Activated T-helper 17 cell treated with anti-CD3 and anti-CD28 coated beads, Interleukin-2, amount 50 U/mL, for 72 hours (primary cell): ENCODE results near the gene CDH16. TPM values are rescaled to one million over a fixed set of nuclear protein-coding genes. Genes with fewer than 3 reads are reported as not detected.
A peak's percentile ranks its signal among the peaks of the same experiment; 100 is the strongest.

Experiments
- ATAC-seq: fragments of 150-1000 bp; cut with Tn5 transposase; replicated peaks from 2 replicates; pipeline ENCODE4 v1.10.0; 2021; ENCODE audit warnings: mild to moderate bottlenecking, moderate library complexity
- H3K27ac Mint-ChIP-seq: one replicate; pipeline ENCODE4 v1.8.0; 2022; ENCODE audit warnings: mixed read lengths
- H3K27me3 Mint-ChIP-seq: one replicate; pipeline ENCODE4 v1.8.0; 2022; ENCODE audit warnings: mixed read lengths
- H3K36me3 Mint-ChIP-seq: one replicate; pipeline ENCODE4 v1.8.0; 2022; ENCODE audit warnings: low read depth, mild to moderate bottlenecking, mixed read lengths
- H3K4me1 Mint-ChIP-seq: one replicate; pipeline ENCODE4 v1.8.0; 2022; ENCODE audit warnings: mixed read lengths
- H3K4me3 Mint-ChIP-seq: one replicate; pipeline ENCODE4 v1.8.0; 2022; ENCODE audit warnings: mild to moderate bottlenecking, mixed read lengths
- H3K9me3 Mint-ChIP-seq: one replicate; pipeline ENCODE4 v1.8.0; 2022; ENCODE audit warnings: mixed read lengths
- total RNA-seq, 2 donors: library from RNA; stranded (reverse); gene quantifications; one replicate each; pipeline ENCODE4 v1.2.3, GENCODE V29; 2022

Gene CDH16
- total RNA-seq, 2 donors from 2014 or later: not detected

- Mint-ChIP-seq H3K4me1 (no peaks in the 10 kb centered on the region), H3K4me3 (no peak overlapping the region), H3K9me3 (no peaks in the 10 kb centered on the region), H3K27ac (no peak overlapping the region), H3K36me3 (no peaks in the 10 kb centered on the region), H3K27me3 (peaks cover 4% of the 10 kb centered on the region)
- ATAC-seq: no peak
Measured at GRCh38 chr16:66915041-66915440, 3.6 kb downstream of the CDH16 start.

- Mint-ChIP-seq H3K27ac (no peak overlapping the region), H3K4me1 (no peaks in the 10 kb centered on the region), H3K27me3 (peaks cover 4% of the 10 kb centered on the region), H3K4me3 (no peak overlapping the region), H3K9me3 (no peaks in the 10 kb centered on the region), H3K36me3 (no peaks in the 10 kb centered on the region)
- no peak for ATAC-seq
Measured at GRCh38 chr16:66914541-66914940, 4.1 kb downstream of the CDH16 start.

- Mint-ChIP-seq H3K36me3 (no peaks in the 10 kb centered on the region), H3K4me3 (no peak overlapping the region), H3K9me3 (no peaks in the 10 kb centered on the region), H3K27ac (no peak overlapping the region), H3K4me1 (no peaks in the 10 kb centered on the region), H3K27me3 (no peaks in the 10 kb centered on the region)
- ATAC-seq: no peak
Measured at GRCh38 chr16:66913711-66914110, 5.0 kb downstream of the CDH16 start.

GRCh38 chr16:66913081-66913480 is 5.6 kb downstream of the CDH16 start:
- H3K27ac Mint-ChIP-seq: no peak overlapping the region
- H3K9me3 Mint-ChIP-seq: no peaks in the 10 kb centered on the region
- H3K27me3 Mint-ChIP-seq: no peaks in the 10 kb centered on the region
- no peaks in the 10 kb centered on the region for H3K36me3 Mint-ChIP-seq
- H3K4me3 Mint-ChIP-seq: no peak overlapping the region
- no peak for ATAC-seq
- no peaks in the 10 kb centered on the region for H3K4me1 Mint-ChIP-seq

GRCh38 chr16:66911801-66912200 is 6.9 kb downstream of the CDH16 start:
- no peaks in the 10 kb centered on the region for H3K27me3 Mint-ChIP-seq
- no peaks in the 10 kb centered on the region for H3K9me3 Mint-ChIP-seq
- H3K4me1 Mint-ChIP-seq: no peaks in the 10 kb centered on the region
- H3K27ac Mint-ChIP-seq: no peak overlapping the region
- no peak for ATAC-seq
- no peaks in the 10 kb centered on the region for H3K36me3 Mint-ChIP-seq
- H3K4me3 Mint-ChIP-seq: no peak overlapping the region

- ATAC-seq: no peak
- Mint-ChIP-seq H3K4me1 (peaks cover 5% of the 10 kb centered on the region), H3K4me3 (no peak overlapping the region), H3K27me3 (no peaks in the 10 kb centered on the region), H3K9me3 (no peaks in the 10 kb centered on the region), H3K27ac (no peak overlapping the region), H3K36me3 (no peaks in the 10 kb centered on the region)
Measured at GRCh38 chr16:66911112-66911511, 7.6 kb downstream of the CDH16 start.

GRCh38 chr16:66910175-66910940 is 8.3 kb downstream of the CDH16 start:
- no peak for ATAC-seq
- Mint-ChIP-seq H3K27me3 (no peaks in the 10 kb centered on the region), H3K4me1 (peaks cover 9% of the 10 kb centered on the region), H3K4me3 (no peak overlapping the region), H3K27ac (no peak overlapping the region), H3K36me3 (no peaks in the 10 kb centered on the region), H3K9me3 (no peaks in the 10 kb centered on the region)

- Mint-ChIP-seq H3K27me3 (no peaks in the 10 kb centered on the region), H3K27ac (peak overlapping the region; percentile 74), H3K36me3 (no peaks in the 10 kb centered on the region), H3K4me3 (no peak overlapping the region), H3K9me3 (no peaks in the 10 kb centered on the region), H3K4me1 (peaks cover 9% of the 10 kb centered on the region)
- ATAC-seq: no peak
Measured at GRCh38 chr16:66908762-66909559, 9.7 kb downstream of the CDH16 start.

- ATAC-seq: no peak
- H3K27ac Mint-ChIP-seq: peak overlapping the region; percentile 74
- H3K36me3 Mint-ChIP-seq: no peaks in the 10 kb centered on the region
- no peaks in the 10 kb centered on the region for H3K9me3 Mint-ChIP-seq
- peaks cover 9% of the 10 kb centered on the region for H3K4me1 Mint-ChIP-seq
- H3K27me3 Mint-ChIP-seq: no peaks in the 10 kb centered on the region
- H3K4me3 Mint-ChIP-seq: no peak overlapping the region
Measured at GRCh38 chr16:66908116-66908515, 10.6 kb downstream of the CDH16 start.

GRCh38 chr16:66906916-66907836 is 11.5 kb downstream of the CDH16 start:
- ATAC-seq: no peak
- Mint-ChIP-seq H3K27me3 (no peaks in the 10 kb centered on the region), H3K4me3 (no peak overlapping the region), H3K9me3 (no peaks in the 10 kb centered on the region), H3K36me3 (no peaks in the 10 kb centered on the region), H3K27ac (peak overlapping the region; percentile 74), H3K4me1 (peaks cover 9% of the 10 kb centered on the region)

- Mint-ChIP-seq H3K4me3 (no peak overlapping the region), H3K4me1 (peaks cover 9% of the 10 kb centered on the region), H3K9me3 (no peaks in the 10 kb centered on the region), H3K36me3 (no peaks in the 10 kb centered on the region), H3K27me3 (no peaks in the 10 kb centered on the region), H3K27ac (no peak overlapping the region)
- peak; percentile 38 for ATAC-seq
Measured at GRCh38 chr16:66905633-66906539, 12.8 kb downstream of the CDH16 start.

GRCh38 chr16:66904846-66905632 is 13.6 kb downstream of the CDH16 start:
- Mint-ChIP-seq H3K9me3 (no peaks in the 10 kb centered on the region), H3K4me1 (peaks cover 9% of the 10 kb centered on the region), H3K27ac (no peak overlapping the region), H3K36me3 (no peaks in the 10 kb centered on the region), H3K4me3 (no peak overlapping the region), H3K27me3 (no peaks in the 10 kb centered on the region)
- no peak for ATAC-seq

GRCh38 chr16:66904428-66904845 is 14.2 kb downstream of the CDH16 start:
- Mint-ChIP-seq H3K9me3 (no peaks in the 10 kb centered on the region), H3K36me3 (no peaks in the 10 kb centered on the region), H3K27ac (no peak overlapping the region), H3K4me3 (no peak overlapping the region), H3K27me3 (no peaks in the 10 kb centered on the region), H3K4me1 (peaks cover 9% of the 10 kb centered on the region)
- no peak for ATAC-seq
